GM12878 (cell line): ENCODE results near the gene PPP1R9B. TPM values are rescaled to one million over a fixed set of nuclear protein-coding genes. Genes with fewer than 3 reads are reported as not detected.

Source experiments
- ATAC-seq: fragments of 200-7000 bp; cut with Tn5 transposase; 3 replicates; pipeline ENCODE4 v1.9.1; 2020; ENCODE audit warnings: mild to moderate bottlenecking, moderate library complexity
- BruUV-seq: library from RNA; stranded (reverse); fragments of 400-500 nt; replicated peaks from 2 replicates; lab custom pipeline; 2021; lab: Mats Ljungman, UMichigan
- CTCF ChIA-PET: fragments of 300-600 bp; sonication (Branson Sonifier 250); formaldehyde crosslinking; extraction: SDS; loops from one replicate; lab custom pipeline; 2021; ENCODE audit warnings: inconsistent platforms; lab: Yijun Ruan, JAX
- POLR2A ChIA-PET: fragments of 350-600 bp; formaldehyde crosslinking; extraction: SDS; loops from one replicate; lab custom pipeline; 2021; ENCODE audit warnings: inconsistent platforms; lab: Charles Lee
- RAD21 ChIA-PET: fragments of 300-600 bp; sonication (Branson Sonifier 250); formaldehyde crosslinking; loops from one replicate; lab custom pipeline; 2023; ENCODE audit warnings: antibody characterized with exemption; ENCODE audit not compliant: unreplicated experiment; lab: Charles Lee
- SMC1A ChIA-PET: fragments of 300-600 bp; sonication (Branson Sonifier 250); formaldehyde crosslinking; loops from one replicate; lab custom pipeline; 2023; ENCODE audit not compliant: unreplicated experiment, uncharacterized antibody; lab: Charles Lee
- DNase-seq: peaks from one replicate; pipeline ENCODE4 v3.0.0-alpha.2; 2011; ENCODE audit warnings: low read depth, low spot score
- FAIRE-seq: peaks from 3 replicates; lab custom pipeline; 2011; peaks lifted over from hg19 to GRCh38; lab: Jason Lieb, UNC
- H2AFZ ChIP-seq: 2 replicates; pipeline ENCODE4 v1.6.0; 2011; ENCODE audit warnings: low read depth, low read length, control low read depth; ENCODE audit not compliant: control insufficient read depth
- H3K27ac ChIP-seq: 2 replicates; pipeline ENCODE4 v1.5.1; 2011; ENCODE audit warnings: control low read depth; ENCODE audit not compliant: control insufficient read depth, insufficient read depth
- H3K27me3 ChIP-seq, 2 experiments: replicated peaks in 1 of 2; 2 replicates each; pipeline versions ENCODE4 v1.6.0 to v1.6.1; 2011; ENCODE audit warnings: low read length in 1 of 2; ENCODE audit not compliant: control insufficient read depth in 2 of 2, insufficient read depth in 2 of 2
- H3K36me3 ChIP-seq, 2 experiments: 2 replicates each; pipeline ENCODE4 v1.5.1; 2011; ENCODE audit warnings: low read length in 1 of 2; ENCODE audit not compliant: control insufficient read depth in 2 of 2, insufficient read depth in 2 of 2
- H3K4me1 ChIP-seq: 2 replicates; pipeline ENCODE4 v1.6.1; 2011; ENCODE audit warnings: mild to moderate bottlenecking, low read length, moderate library complexity, mixed read lengths; ENCODE audit not compliant: control insufficient read depth, insufficient read depth
- H3K4me2 ChIP-seq: 2 replicates; pipeline ENCODE4 v1.6.0; 2011; ENCODE audit warnings: control low read depth; ENCODE audit not compliant: control insufficient read depth, insufficient read depth
- H3K4me3 ChIP-seq: fragments of 200-600 bp; sonication (generic); 2 replicates; pipeline ENCODE4 v1.5.1; 2016
- H3K79me2 ChIP-seq: 2 replicates; pipeline ENCODE4 v1.6.0; 2011; ENCODE audit warnings: low read length; ENCODE audit not compliant: control insufficient read depth, insufficient read depth
- H3K9ac ChIP-seq: 2 replicates; pipeline ENCODE4 v1.8.0; 2011; ENCODE audit warnings: low read length, control low read depth, mixed read lengths; ENCODE audit not compliant: control insufficient read depth, insufficient read depth
- H3K9me3 ChIP-seq: replicated peaks from 3 replicates; pipeline ENCODE4 v1.5.1; 2011; ENCODE audit warnings: mild to moderate bottlenecking, low read length; ENCODE audit not compliant: control insufficient read depth, insufficient read depth
- H4K20me1 ChIP-seq: 2 replicates; pipeline ENCODE4 v1.6.0; 2011; ENCODE audit not compliant: control insufficient read depth, insufficient read depth
- BMI1 ChIP-seq: fragments of 450-650 bp; IDR thresholded peaks from 2 replicates; pipeline ENCODE4 v1.6.1; 2016; ENCODE audit warnings: mild to moderate bottlenecking, moderate library complexity, borderline replicate concordance
- CBFB ChIP-seq: IDR thresholded peaks from 2 replicates; pipeline ENCODE4 v1.6.1; 2016; ENCODE audit warnings: antibody characterized with exemption, low read depth
- CBX5 ChIP-seq: sonication (generic); IDR thresholded peaks from 2 replicates; pipeline ENCODE4 v1.6.1; 2016; ENCODE audit warnings: low read depth, moderate library complexity, mild to moderate bottlenecking, inconsistent platforms
- FOS ChIP-seq: IDR thresholded peaks from 3 replicates; pipeline ENCODE4 v1.6.1; 2011; ENCODE audit warnings: borderline replicate concordance; ENCODE audit not compliant: insufficient read length; ENCODE audit errors: extremely low read depth
- GABPA ChIP-seq: IDR thresholded peaks from 2 replicates; pipeline ENCODE4 v1.6.1; 2014; ENCODE audit warnings: antibody characterized with exemption, low read depth, mild to moderate bottlenecking, inconsistent platforms
- IKZF1 ChIP-seq: fragments of 450-650 bp; conservative IDR thresholded peaks from 2 replicates; pipeline ENCODE4 v1.6.1; 2017; ENCODE audit warnings: antibody characterized with exemption, mild to moderate bottlenecking
- JUNB ChIP-seq: IDR thresholded peaks from 2 replicates; pipeline ENCODE4 v1.6.1; 2016; ENCODE audit warnings: antibody characterized with exemption, mild to moderate bottlenecking
- PAX8 ChIP-seq: fragments of 450-650 bp; IDR thresholded peaks from 2 replicates; pipeline ENCODE4 v1.6.1; 2017; ENCODE audit warnings: mild to moderate bottlenecking, moderate library complexity
- RAD21 ChIP-seq: IDR thresholded peaks from 2 replicates; pipeline ENCODE4 v1.6.1; 2011; ENCODE audit warnings: mild to moderate bottlenecking, low read depth, low read length, moderate library complexity; ENCODE audit not compliant: insufficient read depth
- RUNX3 ChIP-seq: IDR thresholded peaks from 2 replicates; pipeline ENCODE4 v1.6.1; 2012; ENCODE audit warnings: low read length, inconsistent platforms
- SMAD1 ChIP-seq: fragments of 450-650 bp; IDR thresholded peaks from 2 replicates; pipeline ENCODE4 v1.6.1; 2018; ENCODE audit warnings: mild to moderate bottlenecking, low read depth; ENCODE audit not compliant: partially characterized antibody
- SPI1 ChIP-seq: IDR thresholded peaks from 2 replicates; pipeline ENCODE4 v1.6.1; 2011; ENCODE audit warnings: low read depth, mild to moderate bottlenecking, low read length, moderate library complexity, borderline replicate concordance; ENCODE audit not compliant: insufficient read depth
- ZZZ3 ChIP-seq: IDR thresholded peaks from 2 replicates; pipeline ENCODE4 v1.6.1; 2011; ENCODE audit warnings: low read depth; ENCODE audit not compliant: control insufficient read depth, insufficient read length
- WGBS: methylation state at CpG from one replicate; pipeline ENCODE4 v1.1.6; 2016; ENCODE audit warnings: low lambda C conversion rate; ENCODE audit not compliant: insufficient replicate concordance, insufficient coverage; ENCODE audit errors: missing lambda C conversion rate; 5-methylcytosine and 5-hydroxymethylcytosine counted together
- in situ Hi-C: fragments of 300-500 bp; cut with MboI; formaldehyde crosslinking; loops from 9 replicates; pipeline ENCODE4 v1.14.3; 2018; ENCODE audit warnings: mixed read lengths
- intact Hi-C: fragments of 100-400 bp; cut with micrococcal nuclease; formaldehyde crosslinking; loops from one replicate; pipeline ENCODE4 v1.14.2; 2022; ENCODE audit not compliant: unreplicated experiment
- polyA plus RNA-seq, 11 experiments: library from polyadenylated mRNA; depleted of rRNA in 4 of 11; unstranded in 6 of 11; stranded (reverse) in 5 of 11; fragments of >200 nt; fragmentation: Nextera tagmentation in 4 of 11; fragmentation: Illumina TruSeq in 1 of 11; extraction: Ambion mirVana in 4 of 11; extraction: Trizol in 1 of 11; gene quantifications; 1 replicate in 1 of 11; 2 replicates in 10 of 11; pipeline versions ENCODE4 v1.2.1 to v1.2.3, GENCODE V29; 2011 to 2016; ENCODE audit warnings: inconsistent platforms in 2 of 11, missing spikeins in 2 of 11, low read depth in 1 of 11
- total RNA-seq, 4 experiments: library from RNA; depleted of rRNA in 3 of 4; stranded (reverse); fragments of >200 nt in 3 of 4; fragmentation: Illumina TruSeq in 1 of 4; extraction: Trizol in 1 of 4; gene quantifications; 2 replicates each; pipeline versions ENCODE4 v1.2.1 to v1.2.3, GENCODE V29; 2013 to 2021
- TF ChIP-seq, protein P1 (sequence below): fragments of 450-650 bp; IDR thresholded peaks from 2 replicates; pipeline ENCODE4 v1.6.1; 2016; ENCODE audit warnings: mild to moderate bottlenecking
- TF ChIP-seq, protein P2 (sequence below): fragments of 450-650 bp; IDR thresholded peaks from 2 replicates; pipeline ENCODE4 v1.6.1; 2017; ENCODE audit warnings: mild to moderate bottlenecking, moderate library complexity
- TF ChIP-seq, protein P3 (sequence below): fragments of 450-650 bp; IDR thresholded peaks from 2 replicates; pipeline ENCODE4 v1.6.1; 2014; ENCODE audit warnings: mild to moderate bottlenecking

The PPP1R9B gene
- total and polyA plus RNA-seq, 10 of the 15 experiments (the other 5 are each of a cell fraction or from before 2014, with no cell fraction given) = 0.20 to 107 (median 37.5) TPM

DNA sequence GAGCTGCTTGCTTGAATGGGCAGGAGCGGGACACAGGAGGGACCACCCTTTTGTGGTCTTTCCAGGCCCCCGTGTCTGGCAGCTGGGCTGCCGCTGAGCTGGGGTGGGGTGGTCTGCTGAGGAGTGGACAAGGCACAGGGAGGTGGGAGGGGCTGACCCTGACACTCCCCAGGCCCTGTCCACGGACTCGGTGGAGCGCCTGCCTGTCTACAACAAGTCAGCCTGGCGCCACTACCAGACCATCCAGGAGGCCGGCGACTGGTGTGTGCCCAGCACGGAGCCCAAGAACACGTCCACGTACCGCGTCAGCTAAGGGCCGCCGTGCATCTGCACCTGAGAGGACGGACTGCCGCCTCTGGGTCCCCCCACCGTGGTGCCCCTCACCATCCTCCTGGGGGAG is 40.7 kb downstream of the PPP1R9B start:
- Histone ChIP-seq H3K27ac (no peak overlapping the region), H3K9me3 (no peaks in the 10 kb centered on the region), H4K20me1 (no peaks in the 10 kb centered on the region), H3K4me3 (no peak overlapping the region), H3K4me1 (no peaks in the 10 kb centered on the region), H2AFZ (no peak overlapping the region), H3K9ac (no peak overlapping the region), H3K79me2 (no peaks in the 10 kb centered on the region), H3K27me3 (no peaks in the 10 kb centered on the region), H3K36me3 (no peaks in the 10 kb centered on the region; a peak in 2 of 4 replicates), H3K4me2 (no peak overlapping the region)
- in situ Hi-C loops (no loop called here), intact Hi-C loops (no loop called here)
- ChIA-PET SMC1A (no interaction called here), POLR2A (no interaction called here), CTCF (interaction anchor here (2.0 to 2.3 kb wide), 2 partner anchors 16 to 60 kb away, joined by 5 to 11 read pairs; no protein-coding TSS in a partner anchor), RAD21 (no interaction called here)
- BruUV-seq = no TSS peak
- ATAC-seq = no peak
- no peak for FAIRE-seq
- no peak for DNase-seq
- 80% methylated on average over 19 of the region's 19 CpGs for WGBS
- TF ChIP-seq CBFB = no peak
- TF ChIP-seq CBX5 = no peak
- TF ChIP-seq, protein P1, sequence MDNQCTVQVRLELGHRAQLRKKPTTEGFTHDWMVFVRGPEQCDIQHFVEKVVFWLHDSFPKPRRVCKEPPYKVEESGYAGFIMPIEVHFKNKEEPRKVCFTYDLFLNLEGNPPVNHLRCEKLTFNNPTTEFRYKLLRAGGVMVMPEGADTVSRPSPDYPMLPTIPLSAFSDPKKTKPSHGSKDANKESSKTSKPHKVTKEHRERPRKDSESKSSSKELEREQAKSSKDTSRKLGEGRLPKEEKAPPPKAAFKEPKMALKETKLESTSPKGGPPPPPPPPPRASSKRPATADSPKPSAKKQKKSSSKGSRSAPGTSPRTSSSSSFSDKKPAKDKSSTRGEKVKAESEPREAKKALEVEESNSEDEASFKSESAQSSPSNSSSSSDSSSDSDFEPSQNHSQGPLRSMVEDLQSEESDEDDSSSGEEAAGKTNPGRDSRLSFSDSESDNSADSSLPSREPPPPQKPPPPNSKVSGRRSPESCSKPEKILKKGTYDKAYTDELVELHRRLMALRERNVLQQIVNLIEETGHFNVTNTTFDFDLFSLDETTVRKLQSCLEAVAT = no peak
- TF ChIP-seq FOS = no peak
- TF ChIP-seq PAX8 = no peak
- no peak for TF ChIP-seq ZZZ3
- no peak for TF ChIP-seq GABPA
- TF ChIP-seq RUNX3 = no peak
- TF ChIP-seq RAD21 = no peak
- no peak for TF ChIP-seq SMAD1
- TF ChIP-seq, protein P2, sequence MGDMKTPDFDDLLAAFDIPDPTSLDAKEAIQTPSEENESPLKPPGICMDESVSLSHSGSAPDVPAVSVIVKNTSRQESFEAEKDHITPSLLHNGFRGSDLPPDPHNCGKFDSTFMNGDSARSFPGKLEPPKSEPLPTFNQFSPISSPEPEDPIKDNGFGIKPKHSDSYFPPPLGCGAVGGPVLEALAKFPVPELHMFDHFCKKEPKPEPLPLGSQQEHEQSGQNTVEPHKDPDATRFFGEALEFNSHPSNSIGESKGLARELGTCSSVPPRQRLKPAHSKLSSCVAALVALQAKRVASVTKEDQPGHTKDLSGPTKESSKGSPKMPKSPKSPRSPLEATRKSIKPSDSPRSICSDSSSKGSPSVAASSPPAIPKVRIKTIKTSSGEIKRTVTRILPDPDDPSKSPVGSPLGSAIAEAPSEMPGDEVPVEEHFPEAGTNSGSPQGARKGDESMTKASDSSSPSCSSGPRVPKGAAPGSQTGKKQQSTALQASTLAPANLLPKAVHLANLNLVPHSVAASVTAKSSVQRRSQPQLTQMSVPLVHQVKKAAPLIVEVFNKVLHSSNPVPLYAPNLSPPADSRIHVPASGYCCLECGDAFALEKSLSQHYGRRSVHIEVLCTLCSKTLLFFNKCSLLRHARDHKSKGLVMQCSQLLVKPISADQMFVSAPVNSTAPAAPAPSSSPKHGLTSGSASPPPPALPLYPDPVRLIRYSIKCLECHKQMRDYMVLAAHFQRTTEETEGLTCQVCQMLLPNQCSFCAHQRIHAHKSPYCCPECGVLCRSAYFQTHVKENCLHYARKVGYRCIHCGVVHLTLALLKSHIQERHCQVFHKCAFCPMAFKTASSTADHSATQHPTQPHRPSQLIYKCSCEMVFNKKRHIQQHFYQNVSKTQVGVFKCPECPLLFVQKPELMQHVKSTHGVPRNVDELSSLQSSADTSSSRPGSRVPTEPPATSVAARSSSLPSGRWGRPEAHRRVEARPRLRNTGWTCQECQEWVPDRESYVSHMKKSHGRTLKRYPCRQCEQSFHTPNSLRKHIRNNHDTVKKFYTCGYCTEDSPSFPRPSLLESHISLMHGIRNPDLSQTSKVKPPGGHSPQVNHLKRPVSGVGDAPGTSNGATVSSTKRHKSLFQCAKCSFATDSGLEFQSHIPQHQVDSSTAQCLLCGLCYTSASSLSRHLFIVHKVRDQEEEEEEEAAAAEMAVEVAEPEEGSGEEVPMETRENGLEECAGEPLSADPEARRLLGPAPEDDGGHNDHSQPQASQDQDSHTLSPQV = no peak
- TF ChIP-seq, protein P3, sequence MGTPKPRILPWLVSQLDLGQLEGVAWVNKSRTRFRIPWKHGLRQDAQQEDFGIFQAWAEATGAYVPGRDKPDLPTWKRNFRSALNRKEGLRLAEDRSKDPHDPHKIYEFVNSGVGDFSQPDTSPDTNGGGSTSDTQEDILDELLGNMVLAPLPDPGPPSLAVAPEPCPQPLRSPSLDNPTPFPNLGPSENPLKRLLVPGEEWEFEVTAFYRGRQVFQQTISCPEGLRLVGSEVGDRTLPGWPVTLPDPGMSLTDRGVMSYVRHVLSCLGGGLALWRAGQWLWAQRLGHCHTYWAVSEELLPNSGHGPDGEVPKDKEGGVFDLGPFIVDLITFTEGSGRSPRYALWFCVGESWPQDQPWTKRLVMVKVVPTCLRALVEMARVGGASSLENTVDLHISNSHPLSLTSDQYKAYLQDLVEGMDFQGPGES = no peak
- no peak for TF ChIP-seq SPI1
- TF ChIP-seq BMI1 = no peak
- no peak for TF ChIP-seq IKZF1
- TF ChIP-seq JUNB = no peak
